Upper lobe of left lung (tissue), 6 donors: Measurements from ENCODE around the gene ZNF783. TPM values are rescaled to one million over a fixed set of nuclear protein-coding genes. Genes with fewer than 3 reads are reported as not detected.
A peak's percentile ranks its signal among the peaks of the same experiment; 100 is the strongest.

ENCODE experiments used
- ATAC-seq, 2 donors: fragments of 200-7000 bp; cut with Tn5 transposase; one replicate each; pipeline ENCODE4 v1.9.1; 2022; ENCODE audit warnings: mild to moderate bottlenecking in 2 of 2, moderate library complexity in 2 of 2; ENCODE audit not compliant: low FRiP score in 2 of 2
- DNase-seq, 2 donors: peaks; one replicate each; pipeline ENCODE4 v3.0.0-alpha.2; 2019 to 2020
- H3K27ac ChIP-seq, 4 donors: fragments of 200-600 bp; sonication (generic); one replicate each; pipeline ENCODE4 v1.5.1; 2016 to 2019
- H3K27me3 ChIP-seq, 4 donors: fragments of 200-600 bp; sonication (generic); one replicate each; pipeline ENCODE4 v1.5.1; 2017 to 2019
- H3K36me3 ChIP-seq, 4 donors: fragments of 200-600 bp; sonication (generic); one replicate each; pipeline ENCODE4 v1.5.1; 2016 to 2019
- H3K4me1 ChIP-seq, 4 donors: fragments of 200-600 bp; sonication (generic); one replicate each; pipeline ENCODE4 v1.5.1; 2018 to 2019
- H3K4me3 ChIP-seq, 4 donors: fragments of 200-600 bp; sonication (generic); one replicate each; pipeline ENCODE4 v1.5.1; 2017 to 2019; ENCODE audit warnings: mild to moderate bottlenecking in 2 of 4, moderate library complexity in 1 of 4
- H3K9me3 ChIP-seq, 4 donors: fragments of 200-600 bp; sonication (generic); one replicate each; pipeline ENCODE4 v1.5.1; 2018 to 2019
- CTCF ChIP-seq, 6 experiments: fragments of 450-650 bp in 4 of 6; fragments of 200-600 bp in 2 of 6; sonication (generic) in 2 of 6; IDR thresholded peaks; one replicate each; pipeline ENCODE4 v1.5.1; 2016 to 2019; ENCODE audit warnings: antibody characterized with exemption in 6 of 6
- EP300 ChIP-seq, 4 donors: sonication (generic); formaldehyde crosslinking; IDR thresholded peaks; one replicate each; pipeline ENCODE4 v1.5.1; 2017; ENCODE audit warnings: antibody characterized with exemption in 4 of 4, control low read depth in 2 of 4
- POLR2A ChIP-seq, 4 donors: fragments of 450-650 bp; IDR thresholded peaks; one replicate each; pipeline ENCODE4 v1.5.1; 2016 to 2017; ENCODE audit warnings: antibody characterized with exemption in 4 of 4, mild to moderate bottlenecking in 2 of 4
- POLR2AphosphoS5 ChIP-seq, 2 donors: sonication (generic); formaldehyde crosslinking; IDR thresholded peaks; one replicate each; pipeline ENCODE4 v1.5.1; 2017; ENCODE audit warnings: antibody characterized with exemption in 2 of 2
- whole genome bisulfite sequencing, 2 donors: methylation state at CpG; one replicate each; pipeline ENCODE4 v1.1.5; 2017 to 2018; 5-methylcytosine and 5-hydroxymethylcytosine counted together
- total RNA-seq, 6 donors: library from RNA; depleted of rRNA in 4 of 6; stranded (reverse); fragments of >200 nt in 4 of 6; gene quantifications; one replicate each; pipeline versions ENCODE4 v1.1.0 to v1.2.1, GENCODE V29; 2016 to 2021
- donor health status: DM: no; HTN: no; CAD: no; lungs with moderate emphysema.
- donor health status: DM: no; HTN: yes; CAD: no; lungs with severe emphysema.

ZNF783 gene
- total RNA-seq, 6 donors from 2014 or later: 12.6 to 46.1 (median 17.5) TPM

- H3K4me3 ChIP-seq: no peak overlapping the region
- no peaks in the 10 kb centered on the region for H3K4me1 ChIP-seq
- H3K36me3 ChIP-seq: peaks cover 32 to 66% (median 48%) of the 10 kb centered on the region in 4 donors
- WGBS, 2 donors: 94 to 100% methylated on average over 3 to 7 of the region's 7 CpGs
- no peak for TF ChIP-seq POLR2A (IDR thresholded peaks at IDR 0.05)
- no peak for TF ChIP-seq CTCF (IDR thresholded peaks at IDR 0.05)
- no peak for TF ChIP-seq EP300 (IDR thresholded peaks at IDR 0.05)
- no peak for TF ChIP-seq POLR2AphosphoS5 (IDR thresholded peaks at IDR 0.05)
- DNase-seq: no peak
- no peaks in the 10 kb centered on the region for H3K9me3 ChIP-seq
- H3K27ac ChIP-seq: no peak overlapping the region
- no peaks in the 10 kb centered on the region for H3K27me3 ChIP-seq
- no peak for ATAC-seq
These were observed 8.3 kb upstream of the ZNF783 start for GRCh38 chr7:149253665-149254064.

GRCh38 chr7:149254181-149254858 lies 7.7 kb upstream of the ZNF783 start:
- no peak for ATAC-seq
- H3K27ac ChIP-seq: no peak overlapping the region
- H3K9me3 ChIP-seq: no peaks in the 10 kb centered on the region
- H3K4me3 ChIP-seq: no peak overlapping the region
- TF ChIP-seq CTCF (IDR thresholded peaks at IDR 0.05): no peak
- TF ChIP-seq POLR2A (IDR thresholded peaks at IDR 0.05): no peak
- no peak for TF ChIP-seq EP300 (IDR thresholded peaks at IDR 0.05)
- TF ChIP-seq POLR2AphosphoS5 (IDR thresholded peaks at IDR 0.05): no peak
- peak in 1 of 2 donors; percentile 49 for DNase-seq
- H3K4me1 ChIP-seq: no peaks in the 10 kb centered on the region
- WGBS, 2 donors: 95 to 96% methylated on average over 8 to 15 of the region's 16 CpGs
- H3K36me3 ChIP-seq: peaks cover 32 to 66% (median 48%) of the 10 kb centered on the region in 4 donors
- no peaks in the 10 kb centered on the region for H3K27me3 ChIP-seq

- ATAC-seq (no peak), DNase-seq (no peak)
- WGBS, 2 donors: 83 to 99% methylated on average over 5 of the region's 5 CpGs
- Histone ChIP-seq H3K36me3 (peaks cover 32 to 62% (median 47%) of the 10 kb centered on the region in 4 donors), H3K27ac (no peak overlapping the region), H3K27me3 (no peaks in the 10 kb centered on the region), H3K4me3 (no peak overlapping the region), H3K4me1 (no peaks in the 10 kb centered on the region), H3K9me3 (no peaks in the 10 kb centered on the region)
- no peak for TF ChIP-seq POLR2A (IDR thresholded peaks at IDR 0.05)
- TF ChIP-seq EP300 (IDR thresholded peaks at IDR 0.05): no peak
- TF ChIP-seq CTCF (IDR thresholded peaks at IDR 0.05): no peak
- TF ChIP-seq POLR2AphosphoS5 (IDR thresholded peaks at IDR 0.05): no peak
These were observed 6.8 kb upstream of the ZNF783 start for GRCh38 chr7:149255174-149255573.

GRCh38 chr7:149256568-149256967 lies 5.4 kb upstream of the ZNF783 start:
- no peak for TF ChIP-seq POLR2A (IDR thresholded peaks at IDR 0.05)
- no peak for TF ChIP-seq CTCF (IDR thresholded peaks at IDR 0.05)
- TF ChIP-seq EP300 (IDR thresholded peaks at IDR 0.05): no peak
- TF ChIP-seq POLR2AphosphoS5 (IDR thresholded peaks at IDR 0.05): no peak
- DNase-seq (no peak), ATAC-seq (no peak)
- Histone ChIP-seq H3K27ac (no peak overlapping the region), H3K4me3 (no peak overlapping the region), H3K36me3 (peaks cover 26 to 48% (median 38%) of the 10 kb centered on the region in 4 donors), H3K9me3 (no peaks in the 10 kb centered on the region), H3K4me1 (peaks cover 4 to 8% (median 5%) of the 10 kb centered on the region in 4 donors), H3K27me3 (no peaks in the 10 kb centered on the region)
- whole genome bisulfite sequencing, 2 donors: 90 to 98% methylated on average over 4 of the region's 4 CpGs

GRCh38 chr7:149257146-149257545 lies 4.8 kb upstream of the ZNF783 start:
- H3K27me3 ChIP-seq: peaks cover 0 to 3% (median 0%) of the 10 kb centered on the region in 4 donors
- H3K9me3 ChIP-seq: no peaks in the 10 kb centered on the region
- no peak overlapping the region for H3K27ac ChIP-seq
- H3K4me3 ChIP-seq: no peak overlapping the region
- TF ChIP-seq POLR2AphosphoS5 (IDR thresholded peaks at IDR 0.05) (no peak), CTCF (IDR thresholded peaks at IDR 0.05) (no peak), EP300 (IDR thresholded peaks at IDR 0.05) (no peak), POLR2A (IDR thresholded peaks at IDR 0.05) (no peak)
- ATAC-seq: no peak
- H3K4me1 ChIP-seq: peaks cover 4 to 12% (median 5%) of the 10 kb centered on the region in 4 donors
- peaks cover 20 to 42% (median 34%) of the 10 kb centered on the region in 4 donors for H3K36me3 ChIP-seq
- WGBS, 2 donors: 88 to 94% methylated on average over 2 of the region's 2 CpGs
- no peak for DNase-seq
